VCaP (cell line): ENCODE data around the gene TMPRSS3.

Source experiments
- H3K27ac ChIP-seq: fragments of 450-650 bp; 2 replicates; pipeline ENCODE4 v1.5.1; 2017
- CTCF ChIP-seq: fragments of 450-650 bp; conservative IDR thresholded peaks from 2 replicates; pipeline ENCODE4 v1.5.1; 2017; ENCODE audit warnings: mild to moderate bottlenecking, moderate library complexity

The TMPRSS3 gene

GRCh38 chr21:42395905-42396651 is at the start of gene TMPRSS3:
Gene TMPRSS3, minus strand, starts transcription at chr21:42396052. Its CDS starts 635 bp downstream, at chr21:42395417.
- H3K27ac ChIP-seq, result no peak within 1 kb of the TSS
- no peak for TF ChIP-seq CTCF

GRCh38 chr21:42445311-42445710 is 49.5 kb upstream of the TMPRSS3 start:
- TF ChIP-seq CTCF, result no peak
- H3K27ac ChIP-seq, result no peak overlapping the region

- no peak for TF ChIP-seq CTCF
Observed at GRCh38 chr21:42444745-42445059, 48.9 kb upstream of the TMPRSS3 start.

GRCh38 chr21:42443876-42444744 is 48.3 kb upstream of the TMPRSS3 start:
- TF ChIP-seq CTCF, result no peak
- no peak overlapping the region for H3K27ac ChIP-seq

More at GRCh38 chr21:42444745-42445059, 48.9 kb upstream of the TMPRSS3 start:
- no peak overlapping the region for H3K27ac ChIP-seq

- H3K27ac ChIP-seq, result no peak overlapping the region
- no peak for TF ChIP-seq CTCF
Observed at GRCh38 chr21:42443181-42443785, 47.4 kb upstream of the TMPRSS3 start.

GRCh38 chr21:42441963-42442362 is 46.1 kb upstream of the TMPRSS3 start:
- H3K27ac ChIP-seq, result no peak overlapping the region
- no peak for TF ChIP-seq CTCF

GRCh38 chr21:42440187-42440792 is 44.4 kb upstream of the TMPRSS3 start:
- TF ChIP-seq CTCF, result no peak
- H3K27ac ChIP-seq, result no peak overlapping the region
